Testis (tissue), 3 donors: ENCODE measurements around the gene ZNF22. TPM values are rescaled to one million over a fixed set of nuclear protein-coding genes. Genes with fewer than 3 reads are reported as not detected.

Source experiments
- DNase-seq: peaks from one replicate; pipeline ENCODE4 v3.0.0-alpha.2; 2019
- H3K27ac ChIP-seq, 2 donors: fragments of 200-600 bp; sonication (generic); one replicate each; pipeline ENCODE4 v1.5.1; 2019
- H3K27me3 ChIP-seq: fragments of 200-600 bp; sonication (generic); one replicate; pipeline ENCODE4 v1.5.1; 2019
- H3K36me3 ChIP-seq: fragments of 200-600 bp; sonication (generic); one replicate; pipeline ENCODE4 v1.5.1; 2017; ENCODE audit warnings: low read depth; ENCODE audit errors: missing control alignments
- H3K4me1 ChIP-seq: fragments of 200-600 bp; sonication (generic); one replicate; pipeline ENCODE4 v1.5.1; 2019
- H3K4me3 ChIP-seq, 2 donors: fragments of 200-600 bp; sonication (generic); one replicate each; pipeline ENCODE4 v1.5.1; 2017 to 2019
- H3K9me3 ChIP-seq: fragments of 200-600 bp; sonication (generic); one replicate; pipeline ENCODE4 v1.5.1; 2017
- POLR2A ChIP-seq: fragments of 450-650 bp; IDR thresholded peaks from one replicate; pipeline ENCODE4 v1.6.1; 2017; ENCODE audit warnings: antibody characterized with exemption, mild to moderate bottlenecking, moderate library complexity
- WGBS, 2 donors: methylation state at CpG; one replicate each; pipeline ENCODE4 v1.1.5; 2018; 5-methylcytosine and 5-hydroxymethylcytosine counted together
- intact Hi-C: fragments of 100-400 bp; cut with DNase I; formaldehyde crosslinking; loops from one replicate; pipeline ENCODE4 v1.15.1; 2023; ENCODE audit warnings: low total_unique reads
- polyA plus RNA-seq: library from polyadenylated mRNA; stranded (reverse); fragments of 350-450 nt; fragmentation: Illumina TruSeq; extraction: RNeasy Lipid Tissue Mini Kit (QIAGEN cat#74804); gene quantifications from one replicate; pipeline ENCODE4 v1.2.3, GENCODE V29; 2014; ENCODE audit warnings: low read depth, low replicate concordance; ENCODE audit not compliant: insufficient read depth
- total RNA-seq, 2 donors: library from RNA; depleted of rRNA; stranded (reverse); fragments of >200 nt; gene quantifications; one replicate each; pipeline ENCODE4 v1.2.3, GENCODE V29; 2016
- TF ChIP-seq, protein P1 (sequence below), 3 experiments: fragments of 450-650 bp in 2 of 3; fragments of 200-600 bp in 1 of 3; sonication (generic) in 1 of 3; IDR thresholded peaks; one replicate each; pipeline ENCODE4 v1.5.1; 2016 to 2019; ENCODE audit warnings: antibody characterized with exemption in 3 of 3, mild to moderate bottlenecking in 2 of 3, moderate library complexity in 1 of 3

Gene ZNF22
- total and polyA plus RNA-seq, 3 donors from 2014 or later, result 12.6 TPM

DNA sequence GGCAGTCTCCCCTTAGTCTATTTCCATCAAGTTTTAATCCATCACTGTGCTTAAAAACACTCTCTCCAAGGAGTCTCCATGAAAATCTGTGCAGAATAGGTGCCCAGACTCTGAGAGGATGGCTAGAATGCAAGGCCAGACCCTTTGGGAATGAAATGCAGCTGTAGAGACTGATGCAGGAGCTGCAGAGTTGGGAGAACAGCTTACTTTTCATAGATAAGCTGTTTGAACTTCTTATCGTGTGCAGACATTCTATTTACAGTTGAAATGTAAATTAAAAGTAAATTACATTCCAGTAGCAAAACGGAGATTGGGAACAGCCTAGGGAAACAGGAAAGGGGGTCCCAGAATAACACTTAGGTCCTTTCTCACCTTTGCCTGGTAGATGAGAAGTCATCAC lies 14.9 kb downstream of the ZNF22 start:
- H3K27ac ChIP-seq, result no peak overlapping the region
- no peaks in the 10 kb centered on the region for H3K27me3 ChIP-seq
- TF ChIP-seq, protein P1, sequence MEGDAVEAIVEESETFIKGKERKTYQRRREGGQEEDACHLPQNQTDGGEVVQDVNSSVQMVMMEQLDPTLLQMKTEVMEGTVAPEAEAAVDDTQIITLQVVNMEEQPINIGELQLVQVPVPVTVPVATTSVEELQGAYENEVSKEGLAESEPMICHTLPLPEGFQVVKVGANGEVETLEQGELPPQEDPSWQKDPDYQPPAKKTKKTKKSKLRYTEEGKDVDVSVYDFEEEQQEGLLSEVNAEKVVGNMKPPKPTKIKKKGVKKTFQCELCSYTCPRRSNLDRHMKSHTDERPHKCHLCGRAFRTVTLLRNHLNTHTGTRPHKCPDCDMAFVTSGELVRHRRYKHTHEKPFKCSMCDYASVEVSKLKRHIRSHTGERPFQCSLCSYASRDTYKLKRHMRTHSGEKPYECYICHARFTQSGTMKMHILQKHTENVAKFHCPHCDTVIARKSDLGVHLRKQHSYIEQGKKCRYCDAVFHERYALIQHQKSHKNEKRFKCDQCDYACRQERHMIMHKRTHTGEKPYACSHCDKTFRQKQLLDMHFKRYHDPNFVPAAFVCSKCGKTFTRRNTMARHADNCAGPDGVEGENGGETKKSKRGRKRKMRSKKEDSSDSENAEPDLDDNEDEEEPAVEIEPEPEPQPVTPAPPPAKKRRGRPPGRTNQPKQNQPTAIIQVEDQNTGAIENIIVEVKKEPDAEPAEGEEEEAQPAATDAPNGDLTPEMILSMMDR (IDR thresholded peaks at IDR 0.05), result no peak
- no peak for TF ChIP-seq POLR2A
- no peaks in the 10 kb centered on the region for H3K36me3 ChIP-seq
- intact Hi-C loops, result no loop called here
- WGBS, 2 donors, result 38 to 40% methylated on average over 2 of the region's 2 CpGs
- no peak for DNase-seq
- no peaks in the 10 kb centered on the region for H3K9me3 ChIP-seq
- H3K4me1 ChIP-seq, result no peaks in the 10 kb centered on the region
- H3K4me3 ChIP-seq, result no peak overlapping the region

DNA sequence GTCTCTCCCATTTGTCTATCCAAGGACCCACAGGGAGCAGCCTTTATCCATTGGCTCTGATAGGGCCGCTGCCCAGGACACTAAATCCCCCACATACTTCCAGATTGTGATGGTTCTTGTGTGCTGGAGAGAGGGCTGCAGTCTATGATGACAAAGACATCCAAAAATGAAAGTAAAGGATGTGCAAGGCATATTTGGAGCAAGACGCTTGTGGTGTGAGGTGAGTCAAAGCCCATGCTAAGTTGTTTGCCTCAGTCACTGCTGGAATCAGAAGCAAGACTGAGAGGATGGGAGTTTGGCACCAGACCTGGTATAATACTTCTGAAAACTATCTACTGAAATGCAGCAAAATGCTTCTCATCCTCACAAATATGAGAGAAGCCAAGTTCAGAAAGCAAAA lies 22.7 kb downstream of the ZNF22 start:
- DNase-seq, result no peak
- 74 to 77% methylated on average over 2 of the region's 2 CpGs for WGBS, 2 donors
- no peak for TF ChIP-seq POLR2A
- TF ChIP-seq, protein P1 (IDR thresholded peaks at IDR 0.05), result no peak
- no peaks in the 10 kb centered on the region for H3K9me3 ChIP-seq
- H3K27ac ChIP-seq, result no peak overlapping the region
- no peaks in the 10 kb centered on the region for H3K36me3 ChIP-seq
- H3K27me3 ChIP-seq, result no peaks in the 10 kb centered on the region
- intact Hi-C loops, result no loop called here
- H3K4me3 ChIP-seq, result no peak overlapping the region
- no peaks in the 10 kb centered on the region for H3K4me1 ChIP-seq

DNA sequence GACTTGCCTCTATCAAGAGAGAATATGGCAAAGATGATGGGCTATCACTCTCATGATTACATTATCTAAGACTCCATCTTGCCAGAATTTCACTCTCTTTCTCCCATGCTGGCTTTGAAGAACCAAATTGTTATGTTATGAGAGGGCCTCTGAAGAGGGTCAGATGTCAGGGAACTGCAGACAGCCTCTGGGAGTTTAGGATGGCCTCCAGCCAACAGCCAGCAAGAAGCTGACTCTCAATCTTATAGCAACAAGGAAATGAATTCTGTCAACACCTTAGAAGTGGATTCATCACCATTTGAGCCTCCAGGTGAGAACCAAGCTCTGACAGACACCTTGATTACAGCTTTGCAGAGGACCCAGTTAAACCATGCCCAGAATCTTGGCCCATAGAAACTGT lies 33.6 kb downstream of the ZNF22 start:
- H3K27ac ChIP-seq, result no peak overlapping the region
- intact Hi-C loops, result no loop called here
- H3K4me3 ChIP-seq, result no peak overlapping the region
- no peaks in the 10 kb centered on the region for H3K9me3 ChIP-seq
- no peaks in the 10 kb centered on the region for H3K27me3 ChIP-seq
- no peaks in the 10 kb centered on the region for H3K36me3 ChIP-seq
- no peak for DNase-seq
- H3K4me1 ChIP-seq, result no peaks in the 10 kb centered on the region
- no peak for TF ChIP-seq POLR2A
- TF ChIP-seq, protein P1 (IDR thresholded peaks at IDR 0.05), result no peak

DNA sequence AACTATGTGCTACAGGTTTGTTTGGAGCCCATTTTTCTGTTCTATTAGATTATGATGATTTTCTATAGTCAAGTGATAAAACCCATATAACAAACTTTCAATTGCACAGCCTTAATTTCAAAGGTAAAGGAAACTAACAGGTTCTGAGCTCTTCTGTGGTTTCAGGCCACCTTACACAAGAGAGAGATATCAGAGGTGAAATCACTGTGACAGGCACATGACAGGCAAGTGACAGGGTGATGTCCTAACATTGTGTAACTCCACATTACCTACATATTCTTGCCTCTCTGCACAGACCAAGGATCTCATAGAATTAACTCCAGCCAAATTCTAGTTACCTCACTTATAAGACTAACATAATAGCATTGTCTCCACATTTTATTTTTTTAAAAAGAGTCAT lies 35.0 kb downstream of the ZNF22 start:
- intact Hi-C loops, result no loop called here
- Histone ChIP-seq H3K27me3 (no peaks in the 10 kb centered on the region), H3K27ac (no peak overlapping the region), H3K9me3 (no peaks in the 10 kb centered on the region), H3K4me3 (no peak overlapping the region), H3K4me1 (no peaks in the 10 kb centered on the region), H3K36me3 (no peaks in the 10 kb centered on the region)
- DNase-seq, result no peak
- TF ChIP-seq, protein P1 (IDR thresholded peaks at IDR 0.05), result no peak
- TF ChIP-seq POLR2A, result no peak

DNA sequence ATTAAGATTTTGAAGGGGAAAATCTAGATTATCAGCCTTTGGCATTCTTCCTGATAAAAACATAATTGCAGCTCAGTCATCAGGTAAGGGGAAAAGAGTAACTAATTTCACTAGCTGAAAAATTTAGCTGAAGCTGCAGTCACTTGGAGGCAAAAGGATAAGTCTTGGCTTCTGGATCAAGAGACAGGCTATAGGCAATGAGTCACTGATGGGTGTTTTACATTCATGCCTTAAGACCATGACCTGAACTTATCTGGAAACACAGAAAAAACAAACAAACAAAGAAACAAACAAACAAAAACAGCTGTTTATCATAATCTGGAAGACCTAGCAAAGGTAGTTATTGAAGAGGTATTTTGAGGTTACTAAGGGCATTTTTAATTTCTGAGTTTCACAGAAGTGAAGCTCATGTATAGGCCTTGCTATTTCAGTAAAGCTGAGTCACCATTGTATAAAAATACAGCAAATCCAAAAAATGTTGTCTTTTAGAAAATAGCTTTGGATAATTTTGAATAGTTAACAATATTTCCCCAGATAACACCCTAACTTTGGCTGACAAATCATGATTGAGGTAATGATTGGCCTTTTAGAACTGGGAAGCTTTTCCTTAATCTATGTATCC lies 40.3 kb downstream of the ZNF22 start:
- intact Hi-C loops, result no loop called here
- TF ChIP-seq POLR2A, result no peak
- TF ChIP-seq, protein P1 (IDR thresholded peaks at IDR 0.05), result no peak
- Histone ChIP-seq H3K27ac (no peak overlapping the region), H3K4me3 (no peak overlapping the region), H3K27me3 (no peaks in the 10 kb centered on the region), H3K4me1 (no peaks in the 10 kb centered on the region), H3K36me3 (no peaks in the 10 kb centered on the region), H3K9me3 (no peaks in the 10 kb centered on the region)
- DNase-seq, result no peak
